Measurements from ENCODE around the gene HDHD2. TPM values are rescaled to one million over a fixed set of nuclear protein-coding genes. Genes with fewer than 3 reads are reported as not detected.

Gene HDHD2
- total and polyA plus RNA-seq, 2 of the 13 experiments (the other 11 are each of a cell fraction or from before 2014, with no cell fraction given), result 10.2 to 34.7 TPM

Small RNA genes within 50 kb of the gene (small RNA-seq; reads per million reads assigned to genes)
- gene AC012254.4 (ENCODE audit: insufficient read depth in 2 of 3, insufficient read length in 3 of 3, low read depth in 2 of 3, low replicate concordance in 1 of 3), result 0 reads per million in 3 experiments

Other genes with a start within 250 kb of the HDHD2 start
- 12.1 and 12.2 TPM in 2 replicates for gene PIAS2, start 233.0 kb downstream of the HDHD2 start, total RNA-seq (2016; rRNA removed; fragmentation: Illumina TruSeq; extraction: Trizol)
- 9.7 and 12.7 TPM in 2 replicates for gene PIAS2, start 233.0 kb downstream of the HDHD2 start, polyA plus RNA-seq (2011; rRNA removed)
- not detected in 2 replicates for gene KATNAL2, start 232.9 kb downstream of the HDHD2 start, total RNA-seq (2016; rRNA removed; fragmentation: Illumina TruSeq; extraction: Trizol)
- gene KATNAL2, start 232.9 kb downstream of the HDHD2 start, polyA plus RNA-seq (2011; rRNA removed), result not detected in 2 replicates
- gene ELOA2, start 114.9 kb downstream of the HDHD2 start, total RNA-seq (2016; rRNA removed; fragmentation: Illumina TruSeq; extraction: Trizol), result not detected in 2 replicates
- not detected in 2 replicates for gene ELOA2, start 114.9 kb downstream of the HDHD2 start, polyA plus RNA-seq (2011; rRNA removed)
- gene IER3IP1, start 25.9 kb upstream of the HDHD2 start, total RNA-seq (2016; rRNA removed; fragmentation: Illumina TruSeq; extraction: Trizol), result 26.1 and 26.2 TPM in 2 replicates
- 15.9 and 18.7 TPM in 2 replicates for gene IER3IP1, start 25.9 kb upstream of the HDHD2 start, polyA plus RNA-seq (2011; rRNA removed)
- gene SKOR2, start 101.2 kb upstream of the HDHD2 start, total RNA-seq (2016; rRNA removed; fragmentation: Illumina TruSeq; extraction: Trizol), result not detected in 2 replicates
- gene SKOR2, start 101.2 kb upstream of the HDHD2 start, polyA plus RNA-seq (2011; rRNA removed), result not detected in 2 replicates